Brain microvascular endothelial cell (primary cell): ENCODE data around the gene AKR7A2.
"Not testable (repeated sequence)": the region's sequence is repeated elsewhere in the genome, so short reads cannot be mapped to it uniquely, and the experiment has no call there.

ENCODE experiments used
- DNase-seq: peaks from one replicate; pipeline ENCODE4 v3.0.0-alpha.2; 2020
- H3K27ac ChIP-seq: fragments of 250-450 bp; sonication (Bioruptor Pico); 2 replicates; pipeline ENCODE4 v1.5.1; 2020; ENCODE audit warnings: mild to moderate bottlenecking, moderate library complexity
- H3K27me3 ChIP-seq: fragments of 250-450 bp; sonication (Bioruptor Pico); replicated peaks from 2 replicates; pipeline ENCODE4 v1.5.1; 2020; ENCODE audit warnings: mild to moderate bottlenecking
- H3K36me3 ChIP-seq: fragments of 250-450 bp; sonication (Bioruptor Pico); replicated peaks from 2 replicates; pipeline ENCODE4 v1.5.1; 2020; ENCODE audit warnings: mild to moderate bottlenecking
- H3K4me3 ChIP-seq: 2 replicates; pipeline ENCODE4 v1.5.1; 2011; ENCODE audit warnings: low read depth, mild to moderate bottlenecking, control low read depth, low read length, moderate library complexity
- CTCF ChIP-seq: IDR thresholded peaks from 2 replicates; pipeline ENCODE4 v1.5.1; 2011; ENCODE audit warnings: low read depth, mild to moderate bottlenecking, moderate library complexity, low read length, control low read depth, inconsistent platforms; ENCODE audit errors: missing control alignments
- in situ Hi-C: cut with HindIII; loops from 2 replicates; pipeline ENCODE4 v1.10.0; 2017; ENCODE audit warnings: low sequenced_read_pairs, low pct_ligation_motif_present

The AKR7A2 gene

GRCh38 chr1:19257178-19257914 is 54.6 kb downstream of the AKR7A2 start:
- TF ChIP-seq CTCF = no peak
- no peak overlapping the region for H3K4me3 ChIP-seq
- no peaks in the 10 kb centered on the region for H3K27me3 ChIP-seq
- no peak overlapping the region for H3K27ac ChIP-seq
- in situ Hi-C loops = no loop called here
- no peak for DNase-seq
- H3K36me3 ChIP-seq = peaks cover 35% of the 10 kb centered on the region

- H3K27ac ChIP-seq, DNase-seq, H3K27me3 ChIP-seq, H3K4me3 ChIP-seq, in situ Hi-C loops: not testable (repeated sequence)
- H3K36me3 ChIP-seq = peaks cover 35% of the 10 kb centered on the region
These were observed 55.6 kb downstream of the AKR7A2 start for GRCh38 chr1:19256301-19256700.

GRCh38 chr1:19255288-19255687 is 56.7 kb downstream of the AKR7A2 start:
- peaks cover 34% of the 10 kb centered on the region for H3K36me3 ChIP-seq

GRCh38 chr1:19254416-19254815 is 57.5 kb downstream of the AKR7A2 start:
- no peak for TF ChIP-seq CTCF
- Histone ChIP-seq H3K36me3 (peaks cover 25% of the 10 kb centered on the region), H3K4me3 (no peak overlapping the region), H3K27me3 (no peaks in the 10 kb centered on the region), H3K27ac (no peak overlapping the region)
- no peak for DNase-seq
- in situ Hi-C loops = no loop called here

More at GRCh38 chr1:19255288-19255687, 56.7 kb downstream of the AKR7A2 start:
- Histone ChIP-seq H3K27ac (no peak overlapping the region), H3K4me3 (no peak overlapping the region), H3K27me3 (no peaks in the 10 kb centered on the region)
- in situ Hi-C loops = no loop called here
- no peak for DNase-seq
- no peak for TF ChIP-seq CTCF
